HepG2 (cell line): ENCODE data around the gene ZSWIM5. TPM values are rescaled to one million over a fixed set of nuclear protein-coding genes. Genes with fewer than 3 reads are reported as not detected.

ENCODE experiments used
- AKNA ChIP-seq: sonication (generic); formaldehyde crosslinking; IDR thresholded peaks from 2 replicates; pipeline ENCODE4 v1.4.0; 2020; ENCODE audit warnings: missing genetic modification reagents, borderline replicate concordance
- ASH2L ChIP-seq: fragments of 300-600, 200-600 bp; sonication (generic); IDR thresholded peaks from 2 replicates; pipeline ENCODE4 v1.7.0; 2017; ENCODE audit warnings: low read depth, mild to moderate bottlenecking, moderate library complexity, mixed read lengths, low read length; ENCODE audit not compliant: insufficient read length
- DBP ChIP-seq: sonication (generic); formaldehyde crosslinking; IDR thresholded peaks from 2 replicates; pipeline ENCODE4 v1.4.0; 2020; ENCODE audit warnings: missing genetic modification reagents; ENCODE audit errors: not compliant biosample characterization
- EHMT2 ChIP-seq: fragments of 200-600 bp; sonication (generic); IDR thresholded peaks from 2 replicates; pipeline ENCODE4 v1.7.0; 2017; ENCODE audit warnings: antibody characterized with exemption, low read depth, low read length, borderline replicate concordance
- GLMP ChIP-seq: sonication (generic); formaldehyde crosslinking; IDR thresholded peaks from 2 replicates; pipeline ENCODE4 v1.9.0; 2021; ENCODE audit warnings: missing genetic modification reagents, mild to moderate bottlenecking, borderline replicate concordance
- NFIB ChIP-seq: sonication (generic); formaldehyde crosslinking; IDR thresholded peaks from 2 replicates; pipeline ENCODE4 v1.9.0; 2021; ENCODE audit warnings: missing genetic modification reagents, mild to moderate bottlenecking, borderline replicate concordance
- NFKBIZ ChIP-seq: IDR thresholded peaks from 2 replicates; pipeline ENCODE4 v1.6.1; 2018; ENCODE audit warnings: missing genetic modification reagents, missing compliant biosample characterization
- PHF21A ChIP-seq: sonication (generic); formaldehyde crosslinking; IDR thresholded peaks from 2 replicates; pipeline ENCODE4 v1.5.0; 2020; ENCODE audit warnings: mild to moderate bottlenecking, missing genetic modification reagents
- PRDM10 ChIP-seq: sonication (generic); formaldehyde crosslinking; IDR thresholded peaks from 2 replicates; pipeline ENCODE4 v1.4.0; 2020; ENCODE audit warnings: low read depth, missing genetic modification reagents
- RBM39 ChIP-seq: fragments of 200-400 bp; formaldehyde crosslinking; IDR thresholded peaks from one replicate; pipeline ENCODE4 v1.6.1; 2018; ENCODE audit warnings: antibody characterized with exemption, mild to moderate bottlenecking, low read depth, low read length; ENCODE audit not compliant: poor library complexity, severe bottlenecking
- SOX5 ChIP-seq: IDR thresholded peaks from 2 replicates; pipeline ENCODE4 v1.6.1; 2016; ENCODE audit warnings: borderline replicate concordance
- TBP ChIP-seq: sonication (generic); formaldehyde crosslinking; IDR thresholded peaks from 2 replicates; pipeline ENCODE4 v1.5.0; 2020; ENCODE audit warnings: missing genetic modification reagents
- THYN1 ChIP-seq: sonication (generic); formaldehyde crosslinking; IDR thresholded peaks from 2 replicates; pipeline ENCODE4 v1.8.1; 2023; ENCODE audit warnings: low read depth, mild to moderate bottlenecking, moderate library complexity, missing genetic modification reagents, borderline replicate concordance
- YEATS4 ChIP-seq: sonication (generic); formaldehyde crosslinking; IDR thresholded peaks from 2 replicates; pipeline ENCODE4 v1.4.0; 2020; ENCODE audit warnings: missing genetic modification reagents, borderline replicate concordance
- ZMYM4 ChIP-seq: sonication (generic); formaldehyde crosslinking; IDR thresholded peaks from 2 replicates; pipeline ENCODE4 v1.8.1; 2023; ENCODE audit warnings: mild to moderate bottlenecking, missing genetic modification reagents
- ZNF337 ChIP-seq: sonication (generic); formaldehyde crosslinking; IDR thresholded peaks from 2 replicates; pipeline ENCODE4 v1.5.1; 2020; ENCODE audit warnings: missing genetic modification reagents, low read depth, mild to moderate bottlenecking, borderline replicate concordance
- ZSCAN30 ChIP-seq: sonication (generic); formaldehyde crosslinking; IDR thresholded peaks from 2 replicates; pipeline ENCODE4 v1.5.0; 2020; ENCODE audit warnings: mild to moderate bottlenecking, missing genetic modification reagents
- polyA plus RNA-seq, 8 experiments: library from polyadenylated mRNA; depleted of rRNA in 3 of 8; stranded (reverse) in 7 of 8; unstranded in 1 of 8; fragments of >200 nt; fragmentation: Illumina TruSeq in 4 of 8; extraction: Trizol in 4 of 8; gene quantifications; 2 replicates each; pipeline versions ENCODE4 v1.2.1 to v1.2.3, GENCODE V29; 2011 to 2016; ENCODE audit warnings: low read depth in 4 of 8, missing spikeins in 1 of 8, mixed read lengths in 1 of 8; ENCODE audit not compliant: insufficient read depth in 1 of 8
- total RNA-seq, 5 experiments: library from RNA; depleted of rRNA; stranded (reverse); fragments of >200 nt; fragmentation: Illumina TruSeq; extraction: Trizol; gene quantifications; 2 replicates each; pipeline ENCODE4 v1.2.3, GENCODE V29; 2016; ENCODE audit warnings: low read depth in 1 of 5

ZSWIM5 gene
- total and polyA plus RNA-seq, 2 of the 13 experiments (the other 11 are each of a cell fraction or from before 2014, with no cell fraction given), result 11.0 to 20.6 TPM

GRCh38 chr1:45010855-45011811 is 195.3 kb downstream of the ZSWIM5 start, which contains the start of gene HECTD3 (continued):
- TF ChIP-seq THYN1 (CRISPR knock-in tag) (no peak), DBP (no peak), TBP (CRISPR knock-in tag) (no peak), ASH2L (no peak), PRDM10 (CRISPR knock-in tag) (no peak), AKNA (CRISPR knock-in tag) (no peak), RBM39 (no peak), PHF21A (CRISPR knock-in tag) (no peak), NFKBIZ (CRISPR knock-in tag) (no peak), ZSCAN30 (CRISPR knock-in tag) (no peak), ZNF337 (CRISPR knock-in tag) (no peak), EHMT2 (no peak), SOX5 (CRISPR knock-in tag) (no peak), ZMYM4 (CRISPR knock-in tag) (peak; percentile 10; the same call in 1 of the 2 replicates), NFIB (CRISPR knock-in tag) (no peak), YEATS4 (CRISPR knock-in tag) (no peak; the same call in 1 of the 2 replicates), GLMP (CRISPR knock-in tag) (no peak)
